Measurements from ENCODE around the gene CDX2.
"Not testable (repeated sequence)": the region's sequence is repeated elsewhere in the genome, so short reads cannot be mapped to it uniquely, and the experiment has no call there.

CDX2 gene

GRCh38 chr13:27969082-27969865 lies at the start of gene CDX2:
Gene CDX2 (minus strand): TSS chr13:27969315. CDS start chr13:27969006, 309 bp downstream.
- no peak for DNase-seq (ENCODE audit: low read depth, low spot score)

DNA sequence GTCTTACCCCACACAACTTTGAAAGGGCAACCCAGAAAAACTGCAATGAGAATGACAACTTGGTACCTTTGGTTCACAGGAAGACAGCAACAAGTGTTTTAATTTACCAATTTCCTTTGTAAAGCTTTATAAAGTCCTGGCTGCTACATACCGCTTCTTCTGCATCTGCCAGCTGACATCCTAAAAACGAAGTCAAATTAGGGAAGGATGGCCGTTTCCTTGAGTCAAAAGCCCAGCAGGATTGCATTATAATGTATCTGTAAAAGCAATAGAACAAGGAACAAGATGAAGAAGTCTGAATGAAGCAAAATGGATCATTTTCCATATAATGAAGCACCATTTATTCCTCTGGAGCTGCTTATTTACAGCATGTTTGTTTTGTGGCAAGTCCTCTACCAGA lies 45.2 kb upstream of the CDX2 start:
- no peak for DNase-seq (ENCODE audit: low read depth, low spot score)

DNA sequence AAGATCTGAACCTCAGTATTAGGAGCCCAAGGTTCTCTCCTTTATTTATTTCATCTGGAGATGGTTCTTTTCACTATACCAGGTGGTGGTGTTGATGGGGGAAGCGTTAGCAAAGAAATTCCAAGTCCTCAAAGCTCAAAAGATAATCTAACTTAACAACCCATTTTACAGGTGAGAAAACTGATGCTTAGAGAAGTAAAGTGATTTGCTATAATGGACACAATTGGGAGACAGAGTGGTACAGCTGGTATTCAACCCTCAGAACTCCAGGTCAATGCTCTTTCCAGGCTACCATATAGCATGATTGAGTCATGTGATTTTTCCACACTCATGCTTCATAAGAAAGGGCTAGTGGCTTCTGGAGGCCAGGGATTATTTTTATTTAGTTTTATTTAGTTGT lies 44.4 kb upstream of the CDX2 start:
- no peak for DNase-seq (ENCODE audit: low read depth, low spot score)

- no peak for DNase-seq (ENCODE audit: low read depth, low spot score)
These were observed 43.8 kb upstream of the CDX2 start for GRCh38 chr13:28012896-28013295.

GRCh38 chr13:28012383-28012782 lies 43.3 kb upstream of the CDX2 start:
- no peak for DNase-seq (ENCODE audit: low read depth, low spot score)

DNA sequence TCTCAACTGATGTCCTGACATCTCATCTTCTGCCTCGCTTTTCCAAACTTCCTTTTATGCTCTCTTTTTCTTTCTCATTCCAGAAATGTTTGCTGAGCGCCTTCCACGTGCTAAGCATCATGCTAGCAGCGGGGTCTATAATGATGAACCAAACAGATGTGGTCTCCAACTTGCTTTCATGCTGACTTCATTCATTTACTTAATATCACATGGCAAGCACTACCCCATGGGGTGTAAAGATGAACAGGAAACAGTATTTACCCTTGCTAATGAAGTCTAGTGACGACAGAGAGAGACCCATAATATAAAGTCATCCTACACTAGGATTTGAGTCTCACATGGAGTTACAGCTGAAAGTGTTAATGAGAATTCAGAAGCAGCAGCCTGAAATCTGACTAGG lies 40.9 kb upstream of the CDX2 start:
- DNase-seq (ENCODE audit: low read depth, low spot score): no peak

- not testable (repeated sequence) for DNase-seq (ENCODE audit: low read depth, low spot score)
These were observed 35.9 kb upstream of the CDX2 start for GRCh38 chr13:28005016-28005415.

- DNase-seq (ENCODE audit: low read depth, low spot score): no peak
These were observed 34.0 kb upstream of the CDX2 start for GRCh38 chr13:28002886-28003698.

GRCh38 chr13:28001837-28002473 lies 32.8 kb upstream of the CDX2 start:
- DNase-seq (ENCODE audit: low read depth, low spot score): no peak

DNA sequence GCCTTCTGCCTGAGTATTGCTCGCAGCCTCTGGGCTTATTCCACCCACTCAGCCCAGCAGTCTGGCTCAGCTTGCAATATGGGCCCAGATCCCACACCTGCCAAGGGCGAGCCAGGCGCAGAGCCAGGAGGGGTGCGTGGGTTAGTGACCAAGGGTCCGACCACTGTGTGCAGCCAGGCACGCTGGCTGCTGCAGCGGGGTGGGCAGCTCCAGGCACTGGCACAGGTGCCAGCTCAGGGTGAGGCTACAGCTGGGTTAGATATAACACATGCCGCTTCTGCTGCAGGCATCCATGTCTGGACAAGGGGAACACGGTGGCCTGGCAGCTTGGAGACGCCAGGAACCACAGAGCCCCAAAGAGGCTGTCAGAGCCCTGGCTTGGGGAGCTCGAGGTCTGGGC lies 31.9 kb upstream of the CDX2 start:
- no peak for DNase-seq (ENCODE audit: low read depth, low spot score)

- DNase-seq (ENCODE audit: low read depth, low spot score): no peak
These were observed 31.5 kb upstream of the CDX2 start for GRCh38 chr13:28000567-28000966.

DNA sequence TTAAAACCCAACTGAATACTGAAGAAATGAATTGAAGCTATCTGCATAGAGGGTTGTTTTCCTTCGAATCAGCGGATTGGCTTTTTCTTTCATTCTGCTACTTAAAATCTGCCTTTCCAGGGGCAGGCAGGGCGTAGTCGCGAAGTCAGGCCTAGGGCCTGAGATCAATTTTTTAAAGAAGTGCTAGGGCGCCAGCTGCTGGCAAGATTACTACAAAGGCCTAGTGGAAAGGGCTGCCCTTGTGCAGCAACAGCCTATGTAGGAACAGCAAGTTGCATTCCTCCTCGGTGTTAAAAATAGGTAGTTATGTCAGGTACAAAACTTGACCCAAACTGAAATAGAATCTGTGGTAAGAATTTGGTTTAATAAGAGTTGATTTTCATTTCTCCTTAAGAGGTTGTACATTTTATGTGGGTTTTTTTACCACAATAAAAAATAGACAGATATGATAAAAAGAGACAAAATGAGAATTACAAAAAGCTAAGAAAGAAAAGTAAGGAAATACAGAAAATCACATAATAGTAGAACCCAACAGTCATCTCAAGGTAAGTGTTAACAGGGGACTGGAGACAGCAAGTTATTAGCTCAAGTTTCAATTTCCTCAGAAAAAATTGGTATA lies 28.9 kb upstream of the CDX2 start:
- DNase-seq (ENCODE audit: low read depth, low spot score): peak; percentile 34

DNA sequence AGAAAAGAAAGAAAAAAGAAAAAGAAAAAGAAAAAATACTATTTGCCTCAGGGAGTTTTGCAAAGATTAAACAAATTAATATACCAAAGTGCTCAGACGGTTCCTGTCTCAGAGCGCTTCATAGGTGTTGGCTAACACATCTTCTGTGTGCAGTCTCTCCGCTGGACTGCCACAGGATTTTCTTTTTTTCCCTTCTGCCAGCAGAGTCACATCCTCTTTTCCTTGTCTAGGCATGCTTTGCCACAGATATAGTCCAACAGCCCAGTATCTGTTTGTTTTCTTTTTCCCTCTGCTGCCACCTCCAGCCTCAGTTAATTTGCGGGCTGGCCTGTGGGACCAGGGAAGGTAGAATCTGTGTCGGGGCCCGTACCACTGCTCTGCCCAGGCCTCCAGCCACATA lies 22.8 kb upstream of the CDX2 start:
- DNase-seq (ENCODE audit: low read depth, low spot score): no peak

- DNase-seq (ENCODE audit: low read depth, low spot score): no peak
These were observed 19.4 kb upstream of the CDX2 start, which contains the start of gene URAD for GRCh38 chr13:27988520-27988919. Gene URAD (minus strand): TSS chr13:27988693. CDS start chr13:27988637, 56 bp downstream.

GRCh38 chr13:27985600-27985999 lies 16.5 kb upstream of the CDX2 start:
- DNase-seq (ENCODE audit: low read depth, low spot score): no peak

- no peak for DNase-seq (ENCODE audit: low read depth, low spot score)
These were observed 13.2 kb upstream of the CDX2 start for GRCh38 chr13:27982361-27982760.

DNA sequence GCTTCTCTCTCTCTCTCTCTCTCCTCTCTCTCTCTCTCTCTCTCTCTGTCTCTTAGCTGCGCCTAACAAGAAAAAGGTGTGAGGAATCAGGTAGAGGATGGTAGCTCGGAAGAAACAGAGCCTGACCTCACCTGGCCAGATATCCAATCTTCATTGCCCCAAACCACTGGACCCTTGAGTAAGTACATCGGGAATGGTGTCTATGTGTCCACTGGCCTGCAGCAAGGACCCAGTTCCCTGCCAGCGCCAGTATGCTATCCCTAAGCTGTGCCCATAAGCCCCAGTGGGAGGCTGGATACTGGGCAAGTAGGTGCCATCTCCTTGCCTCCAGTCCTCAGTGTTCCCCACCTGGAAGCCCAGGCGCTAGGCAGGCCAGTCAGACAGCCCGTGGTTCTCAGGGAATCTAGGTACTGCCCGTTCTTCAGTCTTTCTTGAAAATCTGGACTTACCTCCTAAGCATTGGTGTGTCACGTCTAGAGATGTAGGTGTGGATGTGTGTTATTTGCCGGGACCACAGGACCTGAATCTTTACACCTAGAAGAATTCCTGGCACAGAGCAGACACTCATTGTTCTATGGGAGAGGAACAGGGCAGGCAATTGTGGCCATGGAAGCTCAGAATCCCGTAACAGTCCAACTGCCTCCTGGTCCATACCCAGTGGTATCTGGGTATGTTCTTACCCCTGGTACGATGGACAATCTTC lies 12.0 kb upstream of the CDX2 start:
- no peak for DNase-seq (ENCODE audit: low read depth, low spot score)

DNA sequence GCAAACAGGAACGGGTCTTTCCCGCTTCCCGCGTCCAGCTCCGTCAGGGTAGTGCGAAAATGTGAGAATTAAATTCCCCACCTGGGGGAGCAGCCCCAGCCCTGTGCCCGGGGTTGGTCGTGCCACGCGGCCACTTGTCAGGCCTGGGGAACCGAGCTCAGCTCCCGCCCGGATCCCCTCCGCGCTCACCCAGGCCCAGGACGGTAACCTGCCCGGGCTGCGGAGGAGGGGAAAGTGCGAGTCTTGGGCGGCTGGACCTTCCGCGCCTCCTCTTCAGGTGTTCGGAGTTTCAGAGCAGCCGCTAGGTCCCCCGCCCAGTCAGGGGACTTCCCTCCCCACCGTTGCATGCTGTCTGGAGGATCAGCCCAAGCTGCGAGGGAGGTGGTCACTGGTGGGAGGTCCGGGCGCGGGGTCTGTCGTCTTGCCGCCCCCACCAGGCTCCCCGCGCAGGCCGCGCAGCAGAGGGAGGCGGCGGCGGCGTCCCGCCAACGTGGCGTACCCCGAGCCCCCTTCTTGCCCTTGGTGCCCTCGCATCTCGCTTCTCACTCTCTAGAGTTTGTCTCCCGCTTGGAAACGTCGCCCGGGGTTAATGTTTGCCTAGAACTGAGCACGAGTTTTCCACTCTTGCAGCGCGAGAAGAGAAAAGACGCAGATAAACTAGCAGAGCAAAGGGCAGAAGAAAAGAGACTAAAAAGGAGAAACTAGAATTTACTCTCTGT lies 11.3 kb upstream of the CDX2 start:
- no peak for DNase-seq (ENCODE audit: low read depth, low spot score)

- DNase-seq (ENCODE audit: low read depth, low spot score): no peak
These were observed 10.7 kb upstream of the CDX2 start for GRCh38 chr13:27979765-27980279.

DNA sequence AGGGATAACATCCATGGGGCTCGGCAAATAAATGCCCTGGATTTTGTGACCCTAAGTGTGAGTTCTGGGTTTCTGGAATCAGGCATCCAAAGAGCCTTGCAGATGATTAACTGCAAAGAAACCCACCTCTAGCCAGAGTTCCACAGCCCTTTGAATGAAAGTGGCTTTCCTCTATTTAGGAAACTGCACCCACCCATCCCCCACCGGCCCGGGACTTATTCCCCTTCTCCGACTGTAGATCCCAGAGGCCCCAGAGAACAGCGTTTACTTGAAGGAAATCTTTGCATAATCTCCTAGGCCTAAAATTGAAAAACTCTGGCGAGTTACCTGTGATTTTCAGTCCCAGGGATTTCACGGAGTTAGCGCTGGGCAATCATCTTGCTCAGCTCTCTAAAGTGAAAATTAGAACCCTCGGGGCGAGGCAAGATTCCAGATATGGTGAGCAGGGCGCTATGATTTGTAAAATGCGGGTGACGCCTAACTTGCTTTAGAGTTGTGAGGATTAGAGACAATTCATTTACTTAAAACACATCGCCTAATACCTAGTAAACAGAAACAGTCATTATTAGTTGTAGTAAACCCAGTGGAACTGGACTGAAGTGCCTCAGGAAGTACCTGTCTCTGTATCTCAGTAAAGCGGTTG lies 10.0 kb upstream of the CDX2 start:
- DNase-seq (ENCODE audit: low read depth, low spot score): no peak
